GM21737 (cell line): ENCODE results near the gene LEPROT.
A peak's percentile ranks its signal among the peaks of the same experiment; 100 is the strongest.
"Not testable (repeated sequence)": the region's sequence is repeated elsewhere in the genome, so short reads cannot be mapped to it uniquely, and the experiment has no call there.

ENCODE experiments used
- ATAC-seq: cut with Tn5 transposase; IDR thresholded peaks from one replicate; pipeline ENCODE4 v1.9.1; 2021; ENCODE audit warnings: mild to moderate bottlenecking, moderate library complexity; ENCODE audit not compliant: unreplicated experiment

LEPROT gene

GRCh38 chr1:65420590-65421350 is at the start of gene LEPROT, which contains the start of gene LEPR:
Gene LEPROT, plus strand, starts transcription at chr1:65420668. Its CDS starts 57 bp downstream, at chr1:65420725.
Gene LEPR, plus strand, starts transcription at chr1:65420668. Its CDS starts 144,898 bp downstream, at chr1:65565566.
- ATAC-seq, result no peak

GRCh38 chr1:65371544-65371943 is 48.9 kb upstream of the LEPROT start:
- no peak for ATAC-seq

- no peak for ATAC-seq
Measured at GRCh38 chr1:65372557-65372956, 47.9 kb upstream of the LEPROT start.

GRCh38 chr1:65377496-65378246 is 42.8 kb upstream of the LEPROT start:
- no peak for ATAC-seq

- ATAC-seq, result no peak
Measured at GRCh38 chr1:65378247-65378946, 42.1 kb upstream of the LEPROT start.

- ATAC-seq, result not testable (repeated sequence)
Measured at GRCh38 chr1:65384426-65384825, 36.0 kb upstream of the LEPROT start.

- no peak for ATAC-seq
Measured at GRCh38 chr1:65386439-65386838, 34.0 kb upstream of the LEPROT start.

- ATAC-seq, result no peak
Measured at GRCh38 chr1:65387821-65388220, 32.6 kb upstream of the LEPROT start.

- ATAC-seq, result no peak
Measured at GRCh38 chr1:65388908-65389695, 31.4 kb upstream of the LEPROT start.

GRCh38 chr1:65392497-65392896 is 28.0 kb upstream of the LEPROT start:
- ATAC-seq, result no peak

GRCh38 chr1:65393347-65393746 is 27.1 kb upstream of the LEPROT start:
- peak; percentile 84 for ATAC-seq

- no peak for ATAC-seq
Measured at GRCh38 chr1:65393928-65394327, 26.5 kb upstream of the LEPROT start.

GRCh38 chr1:65395887-65396612 is 24.4 kb upstream of the LEPROT start:
- no peak for ATAC-seq

GRCh38 chr1:65398083-65398482 is 22.4 kb upstream of the LEPROT start:
- no peak for ATAC-seq

GRCh38 chr1:65399003-65399402 is 21.5 kb upstream of the LEPROT start:
- ATAC-seq, result no peak

GRCh38 chr1:65401612-65402011 is 18.9 kb upstream of the LEPROT start:
- no peak for ATAC-seq

GRCh38 chr1:65404941-65405340 is 15.5 kb upstream of the LEPROT start:
- no peak for ATAC-seq

GRCh38 chr1:65407877-65408276 is 12.6 kb upstream of the LEPROT start:
- ATAC-seq, result no peak

- ATAC-seq, result no peak
Measured at GRCh38 chr1:65409314-65409713, 11.2 kb upstream of the LEPROT start.

GRCh38 chr1:65409816-65410326 is 10.6 kb upstream of the LEPROT start:
- ATAC-seq, result no peak
